Fibroblast of lung (primary cell): Measurements from ENCODE around the gene MPP2. TPM values are rescaled to one million over a fixed set of nuclear protein-coding genes. Genes with fewer than 3 reads are reported as not detected.
"Not testable (repeated sequence)": the region's sequence is repeated elsewhere in the genome, so short reads cannot be mapped to it uniquely, and the experiment has no call there.

Source experiments
- DNase-seq, 2 donors: peaks; one replicate each; pipeline versions ENCODE4 v3.0.0 to v3.0.0-alpha.2; 2010; ENCODE audit warnings: low read depth in 2 of 2
- H2AFZ ChIP-seq: 2 replicates; pipeline ENCODE4 v1.5.1; 2012; ENCODE audit warnings: low read length, control low read depth, inconsistent platforms
- H3K27ac ChIP-seq: 2 replicates; pipeline ENCODE4 v1.5.1; 2011; ENCODE audit warnings: low read length, control low read depth; ENCODE audit not compliant: insufficient read depth
- H3K27me3 ChIP-seq: 2 replicates; pipeline ENCODE4 v1.5.1; 2011; ENCODE audit warnings: mild to moderate bottlenecking, low read length; ENCODE audit not compliant: control insufficient read depth, insufficient read depth
- H3K36me3 ChIP-seq: 2 replicates; pipeline ENCODE4 v1.5.1; 2011; ENCODE audit warnings: low read length; ENCODE audit not compliant: control insufficient read depth, insufficient read depth
- H3K4me1 ChIP-seq: 2 replicates; pipeline ENCODE4 v1.5.1; 2011; ENCODE audit warnings: low read length; ENCODE audit not compliant: control insufficient read depth, insufficient read depth; ENCODE audit errors: extremely low read depth
- H3K4me2 ChIP-seq: 2 replicates; pipeline ENCODE4 v1.5.1; 2011; ENCODE audit warnings: low read length, control low read depth; ENCODE audit not compliant: insufficient read depth; ENCODE audit errors: extremely low read depth
- H3K4me3 ChIP-seq, 4 experiments: fragments of 200-600 bp in 1 of 4; sonication (generic) in 1 of 4; replicated peaks in 1 of 4; 2 replicates each; pipeline ENCODE4 v1.5.1; 2011 to 2016; ENCODE audit warnings: low read length in 4 of 4, low read depth in 3 of 4, mild to moderate bottlenecking in 3 of 4, control low read depth in 2 of 4, inconsistent platforms in 1 of 4, mixed read lengths in 1 of 4; ENCODE audit not compliant: insufficient read depth in 1 of 4; ENCODE audit errors: control extremely low read depth in 1 of 4
- H3K79me2 ChIP-seq: 2 replicates; pipeline ENCODE4 v1.5.1; 2012; ENCODE audit warnings: mild to moderate bottlenecking, low read length, inconsistent platforms; ENCODE audit not compliant: control insufficient read depth, insufficient read depth
- H3K9ac ChIP-seq: 2 replicates; pipeline ENCODE4 v1.5.1; 2011; ENCODE audit warnings: mild to moderate bottlenecking, low read length, control low read depth; ENCODE audit not compliant: insufficient read depth
- H3K9me3 ChIP-seq: 2 replicates; pipeline ENCODE4 v1.5.1; 2012; ENCODE audit warnings: low read depth, low read length; ENCODE audit not compliant: control insufficient read depth, insufficient read depth
- H4K20me1 ChIP-seq: 2 replicates; pipeline ENCODE4 v1.5.1; 2011; ENCODE audit warnings: low read length; ENCODE audit not compliant: control insufficient read depth, insufficient read depth; ENCODE audit errors: extremely low read depth
- CTCF ChIP-seq, 2 donors: IDR thresholded peaks in 1 of 2; conservative IDR thresholded peaks in 1 of 2; 1 replicate in 1 of 2; 2 replicates in 1 of 2; pipeline ENCODE4 v1.5.1; 2011 to 2012; ENCODE audit warnings: low read length in 2 of 2, control low read depth in 1 of 2, inconsistent platforms in 1 of 2, low read depth in 1 of 2, mild to moderate bottlenecking in 1 of 2
- EZH2 ChIP-seq: IDR thresholded peaks from 2 replicates; pipeline ENCODE4 v1.5.1; 2012; ENCODE audit warnings: low read length, control low read depth, mild to moderate bottlenecking; ENCODE audit errors: missing control alignments
- polyA plus RNA-seq, 2 donors: library from polyadenylated mRNA; depleted of rRNA in 1 of 2; stranded (reverse) in 1 of 2; unstranded in 1 of 2; fragments of >200 nt; gene quantifications; 2 replicates each; pipeline ENCODE4 v1.2.1, GENCODE V29; 2011 to 2012; ENCODE audit warnings: missing spikeins in 1 of 2
- total RNA-seq: library from RNA; depleted of rRNA; stranded (reverse); fragments of >200 nt; gene quantifications from 2 replicates; pipeline ENCODE4 v1.2.1, GENCODE V29; 2014

The MPP2 gene
- total and polyA plus RNA-seq, 2 donors (not counting 1 experiment from before 2014, with no cell fraction given), result 1.2 to 2.1 TPM

DNA sequence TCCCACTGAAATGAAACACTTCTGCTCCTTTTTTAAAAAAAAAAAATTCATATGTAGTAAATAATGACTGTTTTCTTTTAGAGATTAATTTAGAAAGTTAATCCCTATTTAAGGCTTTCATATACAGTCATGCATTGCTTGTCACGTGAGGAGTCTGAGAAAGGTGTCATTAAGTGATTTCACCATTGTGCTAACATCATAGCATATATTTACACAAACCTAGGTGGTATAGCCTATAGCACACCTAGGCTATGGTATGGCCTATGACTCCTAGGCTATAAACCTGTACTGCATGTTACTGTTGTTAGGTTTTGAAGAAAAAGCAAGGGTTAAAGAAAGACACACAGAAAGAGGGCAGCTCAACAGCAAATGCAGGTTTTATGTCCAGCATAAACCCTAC is 21.3 kb upstream of the MPP2 start:
- Histone ChIP-seq H3K4me1 (no peaks in the 10 kb centered on the region), H3K4me2 (no peak overlapping the region), H3K27me3 (peaks cover 40% of the 10 kb centered on the region), H2AFZ (no peak overlapping the region), H3K9ac (no peak overlapping the region), H3K36me3 (no peaks in the 10 kb centered on the region), H3K9me3 (no peaks in the 10 kb centered on the region), H3K4me3 (no peak overlapping the region), H3K79me2 (no peaks in the 10 kb centered on the region), H4K20me1 (no peaks in the 10 kb centered on the region), H3K27ac (no peak overlapping the region)
- no peak for TF ChIP-seq EZH2
- TF ChIP-seq CTCF (conservative IDR thresholded peaks at IDR 0.05 in 1 of 2, IDR thresholded peaks at IDR 0.05 in 1 of 2; ENCODE audit: low read depth in 1 of 2, low read length in 2 of 2), result no peak
- no peak for DNase-seq

- H3K9me3 ChIP-seq, H3K79me2 ChIP-seq, H3K27ac ChIP-seq, H3K4me1 ChIP-seq, DNase-seq, H3K4me3 ChIP-seq, H3K4me2 ChIP-seq, H3K9ac ChIP-seq, H4K20me1 ChIP-seq, H2AFZ ChIP-seq, H3K36me3 ChIP-seq: not testable (repeated sequence)
- H3K27me3 ChIP-seq, result peaks cover 40% of the 10 kb centered on the region
- TF ChIP-seq EZH2, result peak; percentile 47
Observed at GRCh38 chr17:43927929-43928328, 20.6 kb upstream of the MPP2 start.

- no peak for DNase-seq
Observed at GRCh38 chr17:43927060-43927864, 19.9 kb upstream of the MPP2 start.

More at GRCh38 chr17:43927060-43927864, 19.9 kb upstream of the MPP2 start:
- peaks cover 40% of the 10 kb centered on the region for H3K27me3 ChIP-seq
- no peaks in the 10 kb centered on the region for H3K4me1 ChIP-seq
- no peak overlapping the region for H3K4me2 ChIP-seq
- H3K27ac ChIP-seq, result no peak overlapping the region
- no peak overlapping the region for H2AFZ ChIP-seq
- no peaks in the 10 kb centered on the region for H4K20me1 ChIP-seq
- no peaks in the 10 kb centered on the region for H3K36me3 ChIP-seq
- H3K9ac ChIP-seq, result no peak overlapping the region
- H3K9me3 ChIP-seq, result no peaks in the 10 kb centered on the region
- TF ChIP-seq EZH2 (no peak), CTCF (conservative IDR thresholded peaks at IDR 0.05 in 1 of 2, IDR thresholded peaks at IDR 0.05 in 1 of 2; ENCODE audit: low read depth in 1 of 2, low read length in 2 of 2) (no peak)
- no peak overlapping the region for H3K4me3 ChIP-seq
- H3K79me2 ChIP-seq, result no peaks in the 10 kb centered on the region
